ES-I3 (cell line): ENCODE results near the gene TNFRSF12A.
"Not testable (repeated sequence)": the region's sequence is repeated elsewhere in the genome, so short reads cannot be mapped to it uniquely, and the experiment has no call there.

Experiments used
- H3K36me3 ChIP-seq: 2 replicates; pipeline ENCODE4 v1.6.1; 2013; ENCODE audit warnings: mild to moderate bottlenecking, low read length, control low read depth, moderate library complexity; ENCODE audit not compliant: insufficient read depth
- H3K4me1 ChIP-seq: 2 replicates; pipeline ENCODE4 v1.6.1; 2013; ENCODE audit warnings: mild to moderate bottlenecking, control low read depth, low read length; ENCODE audit not compliant: insufficient read depth
- H3K9ac ChIP-seq: 2 replicates; pipeline ENCODE4 v1.6.1; 2013; ENCODE audit warnings: low read depth, mild to moderate bottlenecking, low read length, moderate library complexity
- H3K9me3 ChIP-seq: 2 replicates; pipeline ENCODE4 v1.6.1; 2013; ENCODE audit warnings: mild to moderate bottlenecking, low read length, moderate library complexity; ENCODE audit not compliant: control insufficient read depth, insufficient read depth

TNFRSF12A gene

DNA sequence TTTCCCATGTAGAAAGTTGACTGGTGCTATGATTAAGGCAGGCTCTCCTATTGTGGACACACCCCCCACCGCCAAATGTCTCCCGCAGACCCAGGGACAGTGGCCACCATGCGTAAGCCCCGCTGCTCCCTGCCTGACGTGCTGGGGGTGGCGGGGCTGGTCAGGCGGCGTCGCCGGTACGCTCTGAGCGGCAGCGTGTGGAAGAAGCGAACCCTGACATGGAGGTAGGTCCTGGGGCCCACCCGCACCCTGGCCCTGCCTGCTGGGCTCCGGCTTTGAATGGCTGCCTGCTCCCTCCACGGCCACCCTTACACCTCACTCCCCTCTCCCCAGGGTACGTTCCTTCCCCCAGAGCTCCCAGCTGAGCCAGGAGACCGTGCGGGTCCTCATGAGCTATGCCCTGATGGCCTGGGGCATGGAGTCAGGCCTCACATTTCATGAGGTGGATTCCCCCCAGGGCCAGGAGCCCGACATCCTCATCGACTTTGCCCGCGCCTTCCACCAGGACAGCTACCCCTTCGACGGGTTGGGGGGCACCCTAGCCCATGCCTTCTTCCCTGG, 29.8 kb downstream of the TNFRSF12A start:
- Histone ChIP-seq H3K9ac (no peak overlapping the region), H3K4me1 (no peaks in the 10 kb centered on the region), H3K9me3 (no peaks in the 10 kb centered on the region), H3K36me3 (no peaks in the 10 kb centered on the region)

- Histone ChIP-seq H3K36me3 (no peaks in the 10 kb centered on the region), H3K9me3 (no peaks in the 10 kb centered on the region)
Measured at GRCh38 chr16:3050487-3050886, 30.3 kb downstream of the TNFRSF12A start.

DNA sequence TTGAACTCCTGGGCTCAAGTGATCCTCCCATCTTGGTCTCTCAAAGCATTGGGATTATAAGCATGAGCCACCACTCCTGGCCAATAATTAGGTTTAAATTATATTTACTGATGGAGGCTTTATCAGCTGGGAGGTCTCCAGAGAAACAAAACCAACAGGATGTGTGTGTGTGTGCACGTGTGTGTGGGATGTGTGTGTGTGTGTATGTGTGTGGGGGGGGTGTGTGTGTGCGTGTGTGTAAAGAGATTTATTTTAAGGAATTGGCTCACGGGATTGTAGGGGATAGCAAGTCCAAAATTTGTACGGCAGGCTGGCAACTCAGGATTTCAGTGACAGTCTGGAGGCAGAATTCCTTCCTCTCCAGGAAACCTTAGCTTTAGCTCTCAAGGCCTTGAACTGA, 30.8 kb downstream of the TNFRSF12A start:
- H3K4me1 ChIP-seq, result no peaks in the 10 kb centered on the region
- H3K36me3 ChIP-seq, result no peaks in the 10 kb centered on the region
- H3K9ac ChIP-seq, result no peak overlapping the region
- no peaks in the 10 kb centered on the region for H3K9me3 ChIP-seq

More at GRCh38 chr16:3050487-3050886, 30.3 kb downstream of the TNFRSF12A start:
- H3K4me1 ChIP-seq, result no peaks in the 10 kb centered on the region
- H3K9ac ChIP-seq, result no peak overlapping the region

- Histone ChIP-seq H3K4me1 (no peaks in the 10 kb centered on the region), H3K9me3 (no peaks in the 10 kb centered on the region), H3K36me3 (no peaks in the 10 kb centered on the region), H3K9ac (no peak overlapping the region)
Measured at GRCh38 chr16:3051494-3051893, 31.3 kb downstream of the TNFRSF12A start.

DNA sequence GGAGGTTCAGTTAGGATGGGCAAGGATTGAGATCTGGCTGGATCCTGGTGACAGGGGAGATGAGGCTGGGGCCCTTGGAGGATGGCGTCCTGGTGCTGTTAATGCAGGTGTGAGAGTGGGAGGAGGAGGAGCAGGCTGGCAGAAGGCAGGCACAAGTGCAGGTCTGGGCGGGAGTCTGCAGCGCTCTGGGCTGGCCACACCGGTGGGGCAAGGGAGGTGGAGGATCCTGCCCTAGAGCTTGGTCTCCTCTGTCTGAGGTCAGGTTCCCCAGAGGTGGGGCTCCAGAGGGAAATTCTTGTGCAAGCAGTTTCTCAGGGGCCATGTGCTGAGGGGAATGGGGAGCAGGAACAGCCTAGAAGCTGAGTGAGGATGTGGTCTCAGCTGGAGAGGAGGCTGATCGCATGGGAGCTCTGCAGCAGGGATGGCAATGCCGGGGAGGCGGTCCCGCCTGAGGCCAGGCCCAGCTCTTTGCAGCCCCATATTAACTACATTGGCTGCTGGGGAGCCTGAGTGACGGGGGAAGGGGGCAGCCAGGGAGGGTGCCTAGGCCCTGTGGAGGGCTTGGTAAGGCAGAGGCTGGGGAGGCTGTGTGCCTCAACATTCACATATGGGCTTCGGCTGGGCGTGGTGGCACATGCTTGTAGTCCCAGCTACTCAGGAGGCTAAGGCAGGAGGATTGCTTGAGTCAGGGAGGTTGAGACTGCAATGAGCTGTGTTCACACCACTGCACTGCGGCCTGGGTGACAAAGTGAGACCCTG, 32.6 kb downstream of the TNFRSF12A start:
- H3K4me1 ChIP-seq, H3K9me3 ChIP-seq, H3K9ac ChIP-seq, H3K36me3 ChIP-seq: not testable (repeated sequence)

DNA sequence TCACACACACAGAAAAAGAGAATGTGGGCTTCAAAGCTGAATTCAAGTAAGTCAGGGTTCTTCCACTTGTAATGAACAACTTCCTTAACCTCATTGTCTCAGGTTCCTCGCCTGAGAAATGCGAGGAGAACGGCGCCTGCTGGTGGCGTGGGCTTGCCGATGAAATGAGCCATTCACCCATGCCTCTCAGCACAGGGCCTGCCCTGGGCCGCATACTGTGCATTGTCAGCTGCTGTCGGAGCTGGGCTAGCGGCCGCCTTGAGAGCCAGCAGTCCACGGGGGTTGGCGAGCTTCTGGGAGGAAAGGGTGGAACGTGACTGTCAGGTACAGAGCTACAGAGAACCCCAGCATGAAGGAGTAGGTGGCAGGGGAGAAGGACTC, 33.2 kb downstream of the TNFRSF12A start:
- H3K9ac ChIP-seq, H3K36me3 ChIP-seq, H3K9me3 ChIP-seq, H3K4me1 ChIP-seq: not testable (repeated sequence)

GRCh38 chr16:3054965-3055733, 35.0 kb downstream of the TNFRSF12A start:
- no peaks in the 10 kb centered on the region for H3K36me3 ChIP-seq
- no peaks in the 10 kb centered on the region for H3K9me3 ChIP-seq
- no peak overlapping the region for H3K9ac ChIP-seq
- no peaks in the 10 kb centered on the region; the same call in 1 of the 2 replicates for H3K4me1 ChIP-seq

DNA sequence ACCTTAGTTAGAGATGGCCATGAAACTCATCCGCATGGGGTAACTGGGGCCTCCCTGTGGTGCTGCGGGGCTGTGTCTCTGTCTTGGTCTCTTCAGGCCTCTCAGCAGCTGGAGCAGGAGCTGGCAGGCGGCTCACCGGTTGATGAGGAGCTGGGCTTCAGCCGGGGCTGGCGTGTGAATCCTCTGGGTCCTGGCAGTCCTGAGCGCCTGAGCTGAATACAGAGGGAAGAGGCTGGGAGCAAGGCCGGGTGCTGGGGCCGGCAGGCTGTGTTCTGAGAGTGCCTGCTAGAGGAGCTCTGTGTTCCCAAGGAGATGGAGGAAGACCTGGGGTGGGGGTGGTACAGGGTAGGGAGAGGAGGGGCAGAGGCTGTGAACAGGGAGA, 35.6 kb downstream of the TNFRSF12A start:
- H3K9me3 ChIP-seq, H3K9ac ChIP-seq, H3K36me3 ChIP-seq, H3K4me1 ChIP-seq: not testable (repeated sequence)

DNA sequence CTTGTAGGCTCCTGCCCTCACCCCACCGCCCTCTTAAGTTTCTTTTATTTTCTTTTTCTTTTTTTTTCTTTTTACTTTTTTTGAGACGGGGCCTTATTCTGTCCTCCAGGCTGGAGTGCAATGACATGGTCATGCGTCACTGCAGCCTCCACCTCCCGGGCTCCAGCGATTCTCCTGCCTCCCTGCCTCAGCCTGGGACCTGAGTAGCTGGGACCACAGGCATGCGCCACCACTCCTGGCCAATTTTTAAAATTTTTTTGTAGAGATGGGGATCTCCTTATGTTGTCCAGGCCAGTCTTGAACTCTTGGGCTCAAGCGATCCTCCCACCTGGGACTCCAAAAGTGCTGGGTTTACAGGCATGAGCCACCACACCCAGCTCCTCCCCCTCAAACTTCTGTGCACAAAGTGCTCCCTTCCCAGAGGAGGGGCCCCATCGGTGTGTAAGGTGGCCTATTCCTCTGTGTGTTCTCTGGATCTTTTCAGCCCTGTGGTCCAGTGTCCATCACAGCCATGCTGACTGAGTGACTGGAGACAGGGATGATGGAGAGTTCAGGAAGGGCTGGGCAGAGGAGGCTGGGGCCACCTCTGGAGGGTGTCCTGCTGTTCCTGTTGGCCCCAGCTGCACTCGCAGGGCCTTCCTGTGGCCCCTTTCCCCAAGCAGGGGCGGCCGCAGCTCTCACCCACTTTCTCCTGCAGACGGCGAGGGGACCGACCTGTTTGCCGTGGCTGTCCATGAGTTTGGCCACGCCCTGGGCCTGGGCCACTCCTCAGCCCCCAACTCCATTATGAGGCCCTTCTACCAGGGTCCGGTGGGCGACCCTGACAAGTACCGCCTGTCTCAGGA, 36.4 kb downstream of the TNFRSF12A start:
- no peaks in the 10 kb centered on the region for H3K9me3 ChIP-seq
- H3K4me1 ChIP-seq, result no peaks in the 10 kb centered on the region; the same call in 1 of the 2 replicates
- H3K36me3 ChIP-seq, result no peaks in the 10 kb centered on the region
- H3K9ac ChIP-seq, result no peak overlapping the region

DNA sequence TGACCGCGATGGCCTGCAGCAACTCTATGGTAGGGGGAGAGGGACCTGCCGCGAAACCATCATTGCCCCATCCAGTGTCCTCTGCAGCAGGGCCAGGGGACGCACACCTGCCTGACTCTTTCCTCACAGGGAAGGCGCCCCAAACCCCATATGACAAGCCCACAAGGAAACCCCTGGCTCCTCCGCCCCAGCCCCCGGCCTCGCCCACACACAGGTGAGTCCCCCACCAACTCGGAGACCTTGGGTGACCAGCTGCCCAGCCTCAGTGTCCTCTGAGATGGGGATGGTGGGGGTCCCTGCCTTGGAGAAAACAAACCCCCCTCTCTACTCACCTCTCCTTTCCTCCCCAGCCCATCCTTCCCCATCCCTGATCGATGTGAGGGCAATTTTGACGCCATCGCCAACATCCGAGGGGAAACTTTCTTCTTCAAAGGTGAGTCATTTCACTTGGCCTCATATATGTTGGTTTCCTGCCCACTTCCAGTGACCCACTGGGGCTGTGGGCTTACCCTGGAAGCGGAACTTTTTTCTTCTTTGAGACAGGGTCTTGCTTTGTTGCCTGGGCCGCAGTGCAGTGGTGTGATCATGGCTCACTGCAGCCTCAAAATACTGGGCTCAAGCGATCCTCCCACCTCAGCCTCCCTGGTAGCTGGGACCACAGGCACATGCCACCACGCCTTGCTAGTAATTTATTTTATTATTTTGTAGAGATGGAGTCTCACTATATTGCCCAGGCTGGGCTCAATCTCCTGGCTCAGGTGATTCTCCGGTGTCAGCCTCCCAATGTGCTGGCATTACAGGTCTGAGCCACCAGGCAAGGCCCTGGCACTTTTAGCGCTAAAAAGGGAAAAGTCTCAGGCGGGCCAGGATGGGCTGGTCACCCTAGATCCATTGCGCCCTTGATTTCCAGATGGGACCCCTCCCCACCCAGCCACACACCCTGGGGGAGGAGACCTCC, 37.3 kb downstream of the TNFRSF12A start:
- no peaks in the 10 kb centered on the region for H3K36me3 ChIP-seq
- H3K9ac ChIP-seq, result peak overlapping the region; percentile 81; the same call in 1 of the 2 replicates
- no peaks in the 10 kb centered on the region for H3K9me3 ChIP-seq
- H3K4me1 ChIP-seq, result no peaks in the 10 kb centered on the region; the same call in 1 of the 2 replicates

DNA sequence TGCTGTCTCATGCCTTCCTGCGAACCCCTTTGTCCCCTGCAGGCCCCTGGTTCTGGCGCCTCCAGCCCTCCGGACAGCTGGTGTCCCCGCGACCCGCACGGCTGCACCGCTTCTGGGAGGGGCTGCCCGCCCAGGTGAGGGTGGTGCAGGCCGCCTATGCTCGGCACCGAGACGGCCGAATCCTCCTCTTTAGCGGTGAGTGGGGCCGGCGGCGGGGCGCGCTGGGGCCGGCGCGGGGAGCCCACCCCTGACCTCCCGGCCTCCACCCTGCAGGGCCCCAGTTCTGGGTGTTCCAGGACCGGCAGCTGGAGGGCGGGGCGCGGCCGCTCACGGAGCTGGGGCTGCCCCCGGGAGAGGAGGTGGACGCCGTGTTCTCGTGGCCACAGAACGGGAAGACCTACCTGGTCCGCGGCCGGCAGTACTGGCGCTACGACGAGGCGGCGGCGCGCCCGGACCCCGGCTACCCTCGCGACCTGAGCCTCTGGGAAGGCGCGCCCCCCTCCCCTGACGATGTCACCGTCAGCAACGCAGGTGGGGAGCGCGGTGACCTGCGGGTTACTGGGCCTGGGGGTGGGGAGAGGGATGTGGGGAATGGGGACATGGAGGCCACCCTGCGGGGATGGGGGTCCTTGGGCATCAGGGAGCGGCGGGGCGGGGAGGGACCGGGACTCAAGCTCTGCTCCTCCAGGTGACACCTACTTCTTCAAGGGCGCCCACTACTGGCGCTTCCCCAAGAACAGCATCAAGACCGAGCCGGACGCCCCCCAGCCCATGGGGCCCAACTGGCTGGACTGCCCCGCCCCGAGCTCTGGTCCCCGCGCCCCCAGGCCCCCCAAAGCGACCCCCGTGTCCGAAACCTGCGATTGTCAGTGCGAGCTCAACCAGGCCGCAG, 38.2 kb downstream of the TNFRSF12A start:
- H3K36me3 ChIP-seq, result no peaks in the 10 kb centered on the region
- no peaks in the 10 kb centered on the region; the same call in 1 of the 2 replicates for H3K4me1 ChIP-seq
- no peaks in the 10 kb centered on the region for H3K9me3 ChIP-seq
- H3K9ac ChIP-seq, result peak overlapping the region; percentile 81

DNA sequence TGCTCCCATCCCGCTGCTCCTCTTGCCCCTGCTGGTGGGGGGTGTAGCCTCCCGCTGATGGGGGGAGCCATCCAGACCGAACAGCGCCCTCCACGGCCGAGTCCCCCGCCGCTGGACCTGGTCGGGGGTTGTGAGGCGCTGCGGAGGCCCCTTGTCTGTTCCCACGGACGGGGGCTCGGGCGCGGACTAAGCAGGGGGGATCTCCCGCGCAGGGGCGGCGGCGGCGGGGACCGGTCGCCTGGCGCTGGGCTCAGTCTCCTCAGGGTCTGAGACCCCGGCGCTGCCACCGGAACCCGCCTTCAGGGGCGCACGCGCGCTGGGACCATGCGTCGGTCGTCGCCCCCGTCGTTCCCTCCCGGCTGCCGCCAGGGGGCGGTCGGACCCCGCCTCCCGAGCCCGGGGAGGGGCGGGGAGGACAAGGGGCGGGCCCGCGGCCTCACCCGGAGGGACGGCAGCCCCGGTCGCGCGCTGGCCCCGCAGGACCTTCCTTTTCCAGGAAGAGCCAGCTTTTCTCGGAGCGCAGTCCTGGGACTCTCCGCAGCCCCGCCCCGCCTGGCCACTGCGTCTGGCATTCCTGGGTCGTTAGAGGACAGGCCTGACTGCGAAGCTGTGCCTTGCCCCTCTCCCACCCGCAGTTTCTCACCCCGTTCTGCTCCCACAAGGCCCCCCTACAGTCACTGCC, 39.0 kb downstream of the TNFRSF12A start:
- H3K9me3 ChIP-seq, result no peaks in the 10 kb centered on the region
- H3K9ac ChIP-seq, result peak overlapping the region; percentile 81

More for the DNA sequence above, 39.0 kb downstream of the TNFRSF12A start:
- Histone ChIP-seq H3K4me1 (no peaks in the 10 kb centered on the region; the same call in 1 of the 2 replicates), H3K36me3 (no peaks in the 10 kb centered on the region)
